Body of pancreas (tissue), 4 donors: Measurements from ENCODE around the gene ACTR5. TPM values are rescaled to one million over a fixed set of nuclear protein-coding genes. Genes with fewer than 3 reads are reported as not detected.

ENCODE experiments used
- ATAC-seq: fragments of 150-250 bp; one replicate; pipeline ENCODE4 v1.9.1; 2016
- DNase-seq, 4 donors: peaks; one replicate each; pipeline ENCODE4 v3.0.0-alpha.2; 2019
- H3K27ac ChIP-seq, 4 donors: fragments of 200-600 bp; sonication (generic); 1 replicate in 3 of 4; 2 replicates in 1 of 4; pipeline versions ENCODE4 v1.5.1 to v1.6.1; 2016 to 2019; ENCODE audit warnings: mild to moderate bottlenecking in 1 of 4, mixed read lengths in 1 of 4, moderate library complexity in 1 of 4
- H3K27me3 ChIP-seq, 2 donors: fragments of 200-600 bp; sonication (generic); one replicate each; pipeline ENCODE4 v1.6.0; 2016; ENCODE audit warnings: mild to moderate bottlenecking in 1 of 2
- H3K36me3 ChIP-seq, 2 donors: fragments of 200-600 bp; sonication (generic); replicated peaks in 1 of 2; 2 replicates each; pipeline ENCODE4 v1.5.1; 2016; ENCODE audit warnings: low read depth in 2 of 2; ENCODE audit not compliant: insufficient read depth in 1 of 2
- H3K4me1 ChIP-seq: fragments of 200-600 bp; sonication (generic); one replicate; pipeline ENCODE4 v1.6.0; 2016
- H3K4me3 ChIP-seq, 2 donors: fragments of 200-600 bp; sonication (generic); 1 replicate in 1 of 2; 2 replicates in 1 of 2; pipeline ENCODE4 v1.5.1; 2016 to 2019
- H3K9me3 ChIP-seq, 3 donors: fragments of 200-600 bp; sonication (generic); 1 replicate in 2 of 3; 2 replicates in 1 of 3; pipeline ENCODE4 v1.5.1; 2016
- POLR2A ChIP-seq, 3 donors: fragments of 450-650 bp; IDR thresholded peaks; one replicate each; pipeline ENCODE4 v1.6.1; 2016; ENCODE audit warnings: antibody characterized with exemption in 3 of 3, mild to moderate bottlenecking in 2 of 3
- WGBS, 2 donors: methylation state at CpG; one replicate each; pipeline ENCODE4 v1.1.5; 2017; 5-methylcytosine and 5-hydroxymethylcytosine counted together
- intact Hi-C: fragments of 100-400 bp; cut with DNase I; formaldehyde crosslinking; loops from one replicate; pipeline ENCODE4 v1.15.1; 2023
- total RNA-seq, 2 donors: library from RNA; depleted of rRNA; stranded (reverse); fragments of >200 nt; gene quantifications; one replicate each; pipeline ENCODE4 v1.1.0, GENCODE V29; 2016
- TF ChIP-seq, protein P1 (sequence below), 7 experiments: fragments of 450-650 bp in 4 of 7; fragments of 200-600 bp in 3 of 7; sonication (generic) in 3 of 7; IDR thresholded peaks; one replicate each; pipeline ENCODE4 v1.5.1; 2016 to 2019; ENCODE audit warnings: antibody characterized with exemption in 7 of 7

Gene ACTR5
- total RNA-seq, 2 donors from 2014 or later: 4.9 to 7.9 TPM

DNA sequence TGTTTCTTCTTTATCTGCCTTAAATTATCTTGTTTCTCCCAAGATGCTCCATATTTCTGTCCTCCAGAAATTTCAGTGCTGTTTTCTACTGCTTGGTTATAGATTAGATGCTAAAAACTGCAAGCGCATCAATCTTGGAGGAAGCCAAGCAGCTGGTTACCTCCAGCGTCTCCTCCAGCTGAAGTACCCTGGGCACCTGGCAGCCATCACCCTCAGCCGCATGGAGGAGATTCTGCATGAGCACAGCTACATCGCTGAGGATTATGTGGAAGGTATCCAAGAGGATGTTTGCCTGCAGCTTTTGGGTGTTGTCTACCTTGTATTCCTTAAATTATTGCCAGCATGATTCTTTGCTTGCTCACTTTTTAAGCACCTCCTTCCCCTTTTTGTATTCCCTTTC lies 3.8 kb downstream of the ACTR5 start:
- Histone ChIP-seq H3K27me3 (no peaks in the 10 kb centered on the region), H3K9me3 (no peaks in the 10 kb centered on the region), H3K27ac (no peak overlapping the region), H3K4me3 (no peak overlapping the region), H3K4me1 (peaks cover 13% of the 10 kb centered on the region), H3K36me3 (peaks cover 5 to 14% of the 10 kb centered on the region in 2 donors)
- no peak for ATAC-seq
- intact Hi-C loops: loop anchor here (5.0 kb wide), 1 partner anchor 105 kb away; no protein-coding TSS in a partner anchor
- TF ChIP-seq POLR2A (IDR thresholded peaks at IDR 0.05): no peak
- TF ChIP-seq, protein P1, sequence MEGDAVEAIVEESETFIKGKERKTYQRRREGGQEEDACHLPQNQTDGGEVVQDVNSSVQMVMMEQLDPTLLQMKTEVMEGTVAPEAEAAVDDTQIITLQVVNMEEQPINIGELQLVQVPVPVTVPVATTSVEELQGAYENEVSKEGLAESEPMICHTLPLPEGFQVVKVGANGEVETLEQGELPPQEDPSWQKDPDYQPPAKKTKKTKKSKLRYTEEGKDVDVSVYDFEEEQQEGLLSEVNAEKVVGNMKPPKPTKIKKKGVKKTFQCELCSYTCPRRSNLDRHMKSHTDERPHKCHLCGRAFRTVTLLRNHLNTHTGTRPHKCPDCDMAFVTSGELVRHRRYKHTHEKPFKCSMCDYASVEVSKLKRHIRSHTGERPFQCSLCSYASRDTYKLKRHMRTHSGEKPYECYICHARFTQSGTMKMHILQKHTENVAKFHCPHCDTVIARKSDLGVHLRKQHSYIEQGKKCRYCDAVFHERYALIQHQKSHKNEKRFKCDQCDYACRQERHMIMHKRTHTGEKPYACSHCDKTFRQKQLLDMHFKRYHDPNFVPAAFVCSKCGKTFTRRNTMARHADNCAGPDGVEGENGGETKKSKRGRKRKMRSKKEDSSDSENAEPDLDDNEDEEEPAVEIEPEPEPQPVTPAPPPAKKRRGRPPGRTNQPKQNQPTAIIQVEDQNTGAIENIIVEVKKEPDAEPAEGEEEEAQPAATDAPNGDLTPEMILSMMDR (IDR thresholded peaks at IDR 0.05): no peak
- 76 to 91% methylated on average over 4 of the region's 4 CpGs for WGBS, 2 donors
- no peak for DNase-seq

DNA sequence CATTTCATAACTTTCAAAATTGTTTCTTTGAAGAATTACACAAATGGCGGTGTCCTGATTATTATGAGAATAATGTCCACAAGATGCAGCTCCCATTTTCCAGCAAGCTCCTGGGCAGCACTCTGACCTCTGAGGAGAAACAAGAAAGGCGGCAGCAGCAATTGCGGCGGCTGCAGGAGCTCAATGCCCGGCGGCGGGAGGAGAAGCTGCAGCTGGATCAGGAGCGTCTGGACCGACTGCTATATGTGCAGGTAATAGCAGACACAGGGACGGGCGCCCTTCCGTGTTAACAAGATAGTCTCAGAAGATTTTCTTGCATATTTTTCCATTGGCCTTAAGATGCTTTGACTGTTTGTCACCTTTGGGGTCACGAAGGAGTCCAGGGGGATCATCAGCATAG lies 6.7 kb downstream of the ACTR5 start:
- no peaks in the 10 kb centered on the region for H3K27me3 ChIP-seq
- H3K4me1 ChIP-seq: no peaks in the 10 kb centered on the region
- 85 to 88% methylated on average over 13 of the region's 13 CpGs for WGBS, 2 donors
- intact Hi-C loops: loop anchor here (5.0 kb wide), 1 partner anchor 108 kb away; no protein-coding TSS in a partner anchor
- H3K27ac ChIP-seq: no peak overlapping the region
- no peaks in the 10 kb centered on the region for H3K9me3 ChIP-seq
- no peak overlapping the region for H3K4me3 ChIP-seq
- ATAC-seq (no peak), DNase-seq (no peak)
- H3K36me3 ChIP-seq: peaks cover 5 to 16% of the 10 kb centered on the region in 2 donors
- TF ChIP-seq POLR2A (IDR thresholded peaks at IDR 0.05): no peak
- TF ChIP-seq, protein P1 (IDR thresholded peaks at IDR 0.05): no peak

- DNase-seq (no peak), ATAC-seq (no peak)
- Histone ChIP-seq H3K27me3 (no peaks in the 10 kb centered on the region), H3K36me3 (peaks cover 5 to 18% of the 10 kb centered on the region in 2 donors), H3K4me1 (no peaks in the 10 kb centered on the region), H3K4me3 (no peak overlapping the region), H3K9me3 (no peaks in the 10 kb centered on the region), H3K27ac (no peak overlapping the region)
- 63 to 77% methylated on average over 5 to 6 of the region's 6 CpGs for WGBS, 2 donors
- intact Hi-C loops: no loop called here
- no peak for TF ChIP-seq POLR2A (IDR thresholded peaks at IDR 0.05)
- TF ChIP-seq, protein P1 (IDR thresholded peaks at IDR 0.05): no peak
These were observed 7.2 kb downstream of the ACTR5 start for GRCh38 chr20:38755324-38755910.

DNA sequence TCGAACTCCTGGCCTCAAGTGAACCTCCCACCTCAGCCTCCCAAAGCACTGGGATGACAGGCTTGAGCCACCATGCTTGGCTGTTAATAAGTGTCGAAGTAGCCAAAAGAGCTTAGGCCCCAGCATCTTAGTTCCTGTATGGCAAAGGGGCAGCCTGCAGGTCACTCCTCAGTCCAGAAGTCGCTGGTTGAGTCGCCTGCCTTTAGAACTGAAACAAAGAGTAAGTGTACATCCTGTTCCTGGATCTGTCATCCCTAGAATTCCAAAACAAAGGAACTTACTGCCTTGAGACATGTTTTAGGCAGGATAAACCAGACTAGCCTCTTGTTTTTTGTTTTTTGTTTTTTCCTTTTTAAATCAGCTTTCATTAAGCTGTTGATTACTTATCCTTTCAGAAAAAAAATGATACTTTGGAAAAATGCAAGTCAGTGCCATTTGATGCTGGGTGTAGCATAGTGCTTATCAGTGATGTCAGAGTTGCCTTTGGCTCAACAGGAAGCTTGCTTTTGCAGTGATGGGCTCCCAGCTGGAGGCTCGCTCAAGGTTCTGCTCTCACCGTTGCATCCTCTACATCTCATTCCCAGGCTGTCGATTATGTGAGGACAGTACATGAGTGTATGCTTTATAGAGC lies 9.0 kb downstream of the ACTR5 start:
- Histone ChIP-seq H3K4me1 (no peaks in the 10 kb centered on the region), H3K27ac (no peak overlapping the region), H3K4me3 (no peak overlapping the region), H3K27me3 (no peaks in the 10 kb centered on the region), H3K9me3 (no peaks in the 10 kb centered on the region), H3K36me3 (peaks cover 5 to 21% of the 10 kb centered on the region in 2 donors)
- intact Hi-C loops: no loop called here
- ATAC-seq (no peak), DNase-seq (no peak)
- no peak for TF ChIP-seq POLR2A (IDR thresholded peaks at IDR 0.05)
- TF ChIP-seq, protein P1 (IDR thresholded peaks at IDR 0.05): no peak
- 81 to 82% methylated on average over 7 of the region's 7 CpGs for WGBS, 2 donors
